ENCODE data around the gene GAS2. TPM values are rescaled to one million over a fixed set of nuclear protein-coding genes. Genes with fewer than 3 reads are reported as not detected.

GAS2 gene
- total RNA-seq, 6 experiments from 2014 or later = 16.1 to 35.6 (median 27.8) TPM

DNA sequence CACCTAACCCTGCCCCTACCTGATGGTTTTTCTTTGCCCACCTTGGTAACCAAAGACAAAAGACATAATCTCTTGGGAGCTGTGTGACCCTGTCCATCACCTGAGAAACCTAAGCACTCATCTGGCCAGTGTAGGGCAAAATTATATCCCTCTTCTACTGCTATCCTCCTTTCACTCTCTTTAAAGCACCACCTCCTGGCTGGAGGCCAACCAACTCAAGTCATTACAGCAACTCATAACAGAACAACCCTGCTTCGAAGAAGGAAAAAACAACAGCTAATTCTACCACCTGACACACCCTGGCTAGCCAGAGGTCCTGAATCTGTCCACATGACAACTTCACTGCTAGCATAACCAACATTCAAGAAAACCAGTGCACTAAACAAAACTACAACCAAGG is 45.5 kb downstream of the GAS2 start:
- no peaks in the 10 kb centered on the region for H3K9me3 ChIP-seq
- ATAC-seq (peak in 1 of 4 donors; percentile 30), DNase-seq (no peak)
- H3K36me3 ChIP-seq = no peaks in the 10 kb centered on the region
- no peak for TF ChIP-seq CTCF (IDR thresholded peaks at IDR 0.05)
- no peak for TF ChIP-seq POLR2A (IDR thresholded peaks at IDR 0.05)
- peaks cover 0 to 5% (median 0%) of the 10 kb centered on the region in 4 donors for H3K4me1 ChIP-seq
- 100% methylated on average over 1 of the region's 1 CpG for WGBS (ENCODE audit: insufficient coverage, low coverage, low lambda C conversion rate, missing lambda C conversion rate)
- H3K4me3 ChIP-seq = no peak overlapping the region
- H3K27me3 ChIP-seq = no peaks in the 10 kb centered on the region
- intact Hi-C loops (cut with DNase I) = no loop called here
- H3K27ac ChIP-seq = no peak overlapping the region

GRCh38 chr11:22713336-22713735 is 46.9 kb downstream of the GAS2 start:
- H3K27me3 ChIP-seq = no peaks in the 10 kb centered on the region
- WGBS (ENCODE audit: insufficient coverage, low coverage, low lambda C conversion rate, missing lambda C conversion rate) = 64% methylated on average over 1 of the region's 1 CpG
- H3K4me3 ChIP-seq = no peak overlapping the region
- H3K36me3 ChIP-seq = no peaks in the 10 kb centered on the region
- TF ChIP-seq CTCF (IDR thresholded peaks at IDR 0.05) = no peak
- H3K27ac ChIP-seq = no peak overlapping the region
- ATAC-seq (no peak), DNase-seq (no peak)
- intact Hi-C loops (cut with DNase I) = no loop called here
- no peaks in the 10 kb centered on the region for H3K9me3 ChIP-seq
- no peaks in the 10 kb centered on the region for H3K4me1 ChIP-seq

DNA sequence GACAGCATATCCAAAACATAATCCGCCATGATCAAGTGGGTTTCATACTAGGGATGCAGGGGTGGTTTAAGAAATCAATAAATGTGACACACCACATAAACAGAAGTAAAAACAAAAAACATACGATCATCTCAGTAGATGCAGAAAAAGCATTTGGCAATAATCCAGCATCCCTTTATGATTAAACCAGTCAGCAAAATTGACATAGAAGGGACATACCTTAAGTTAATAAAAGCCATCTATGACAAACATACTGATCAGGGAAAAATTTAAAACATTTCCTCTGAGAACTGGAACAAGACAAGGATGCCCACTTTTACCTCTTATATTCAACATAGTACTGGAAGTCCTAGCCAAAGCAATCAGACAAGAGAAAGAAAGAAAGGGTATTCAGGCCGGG is 49.6 kb downstream of the GAS2 start:
- intact Hi-C loops (cut with DNase I) = no loop called here
- H3K4me1 ChIP-seq = no peaks in the 10 kb centered on the region
- ATAC-seq (no peak), DNase-seq (no peak)
- WGBS (ENCODE audit: insufficient coverage, low coverage, low lambda C conversion rate, missing lambda C conversion rate) = 78% methylated on average over 2 of the region's 3 CpGs
- no peaks in the 10 kb centered on the region for H3K36me3 ChIP-seq
- no peaks in the 10 kb centered on the region for H3K27me3 ChIP-seq
- H3K27ac ChIP-seq = no peak overlapping the region
- no peak for TF ChIP-seq CTCF (IDR thresholded peaks at IDR 0.05)
- TF ChIP-seq POLR2A (IDR thresholded peaks at IDR 0.05) = no peak
- H3K4me3 ChIP-seq = no peak overlapping the region
- H3K9me3 ChIP-seq = no peaks in the 10 kb centered on the region

GRCh38 chr11:22720457-22720856 is 54.0 kb downstream of the GAS2 start:
- DNase-seq (no peak), ATAC-seq (no peak)
- TF ChIP-seq CTCF (IDR thresholded peaks at IDR 0.05) (no peak), POLR2A (IDR thresholded peaks at IDR 0.05) (no peak)
- no peaks in the 10 kb centered on the region for H3K9me3 ChIP-seq
- no peaks in the 10 kb centered on the region for H3K36me3 ChIP-seq
- H3K27me3 ChIP-seq = no peaks in the 10 kb centered on the region
- H3K4me3 ChIP-seq = no peak overlapping the region
- intact Hi-C loops (cut with DNase I) = no loop called here
- 81% methylated on average over 3 of the region's 3 CpGs for WGBS (ENCODE audit: insufficient coverage, low coverage, low lambda C conversion rate, missing lambda C conversion rate)
- no peaks in the 10 kb centered on the region for H3K4me1 ChIP-seq
- H3K27ac ChIP-seq = no peak overlapping the region

DNA sequence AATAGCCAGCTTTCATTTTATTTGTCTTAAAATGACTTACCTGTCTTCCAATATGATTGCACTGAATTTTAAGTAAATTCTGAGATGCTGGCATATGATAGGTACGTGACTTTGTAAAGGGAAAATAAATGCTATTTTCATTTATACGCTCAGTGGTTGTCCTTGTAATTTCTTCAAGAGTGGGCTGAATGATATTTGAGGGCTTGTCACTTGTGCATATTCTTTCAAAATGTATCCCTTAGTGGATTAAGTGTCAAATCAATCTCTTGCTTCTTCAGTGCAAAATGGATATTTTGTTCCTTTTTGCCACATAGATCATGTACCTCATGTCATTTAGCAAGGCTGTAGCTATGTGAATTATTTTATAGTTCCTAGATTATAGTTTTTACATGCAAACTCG is 56.9 kb downstream of the GAS2 start:
- Histone ChIP-seq H3K4me1 (no peaks in the 10 kb centered on the region), H3K4me3 (no peak overlapping the region), H3K27me3 (no peaks in the 10 kb centered on the region), H3K9me3 (no peaks in the 10 kb centered on the region), H3K36me3 (no peaks in the 10 kb centered on the region), H3K27ac (no peak overlapping the region)
- ATAC-seq (no peak), DNase-seq (no peak)
- TF ChIP-seq POLR2A (IDR thresholded peaks at IDR 0.05) (no peak), CTCF (IDR thresholded peaks at IDR 0.05) (no peak)
- intact Hi-C loops (cut with DNase I) = no loop called here
- WGBS (ENCODE audit: insufficient coverage, low coverage, low lambda C conversion rate, missing lambda C conversion rate) = 85% methylated on average over 3 of the region's 3 CpGs

Measured in right lobe of liver (tissue), 6 donors.